SU-DHL-6 (cell line): ENCODE results near the gene ARHGAP22.

ENCODE experiments used
- H2AFZ ChIP-seq: fragments of 200-600 bp; sonication (generic); 2 replicates; pipeline ENCODE4 v1.6.1; 2014; ENCODE audit warnings: low read depth, mild to moderate bottlenecking, moderate library complexity, mixed read lengths, antibody characterized with exemption, low read length; ENCODE audit not compliant: severe bottlenecking
- H3F3A ChIP-seq: fragments of 200-600 bp; shearing (Covaris generic); 2 replicates; pipeline ENCODE4 v1.6.0; 2016; ENCODE audit warnings: antibody characterized with exemption, mild to moderate bottlenecking; ENCODE audit not compliant: insufficient read depth
- H3K27ac ChIP-seq: fragments of 200-600 bp; sonication (generic); 2 replicates; pipeline ENCODE4 v1.5.1; 2016; ENCODE audit warnings: low read depth, mild to moderate bottlenecking, low read length, moderate library complexity, mixed read lengths
- H3K27me3 ChIP-seq: fragments of 200-600 bp; sonication (generic), shearing (Covaris generic); 2 replicates; pipeline ENCODE4 v1.6.0; 2014; ENCODE audit warnings: mild to moderate bottlenecking, low read length
- H3K36me3 ChIP-seq: fragments of 200-600 bp; sonication (generic); 2 replicates; pipeline ENCODE4 v1.6.1; 2014; ENCODE audit warnings: mild to moderate bottlenecking, low read length, mixed read lengths
- H3K4me2 ChIP-seq: fragments of 300-600, 200-600 bp; shearing (Covaris generic), sonication (generic); 2 replicates; pipeline ENCODE4 v1.6.0; 2014; ENCODE audit warnings: low read length, low read depth, mild to moderate bottlenecking; ENCODE audit not compliant: poor library complexity, severe bottlenecking
- H3K4me3 ChIP-seq: fragments of 200-600 bp; sonication (generic); 2 replicates; pipeline ENCODE4 v1.5.1; 2014; ENCODE audit warnings: antibody characterized with exemption, low read length, mild to moderate bottlenecking, mixed read lengths; ENCODE audit not compliant: insufficient read depth, poor library complexity, severe bottlenecking
- H3K79me2 ChIP-seq: fragments of 200-600 bp; sonication (generic); 2 replicates; pipeline ENCODE4 v1.6.1; 2014; ENCODE audit warnings: mild to moderate bottlenecking, low read length, moderate library complexity; ENCODE audit not compliant: insufficient read depth
- H3K9ac ChIP-seq: fragments of 200-600 bp; sonication (generic); 2 replicates; pipeline ENCODE4 v1.7.0; 2014; ENCODE audit warnings: mild to moderate bottlenecking, low read length
- H3K9me2 ChIP-seq: fragments of 200-600 bp; sonication (generic); replicated peaks from 2 replicates; pipeline ENCODE4 v1.6.1; 2014; ENCODE audit warnings: low read length; ENCODE audit not compliant: insufficient read depth
- H3K9me3 ChIP-seq: fragments of 200-600 bp; sonication (generic); 2 replicates; pipeline ENCODE4 v1.6.1; 2014; ENCODE audit warnings: low read length, mixed read lengths; ENCODE audit not compliant: insufficient read depth
- H4K20me1 ChIP-seq: fragments of 200-600 bp; sonication (generic); 2 replicates; pipeline ENCODE4 v1.6.1; 2014; ENCODE audit warnings: low read depth, mild to moderate bottlenecking, antibody characterized with exemption, low read length, moderate library complexity, mixed read lengths
- CTCF ChIP-seq: fragments of 200-600 bp; sonication (generic); IDR thresholded peaks from one replicate; pipeline ENCODE4 v1.5.1; 2017; ENCODE audit warnings: antibody characterized with exemption, mild to moderate bottlenecking, low read length, moderate library complexity; ENCODE audit not compliant: insufficient read depth, poor library complexity, severe bottlenecking
- EZH2phosphoT487 ChIP-seq: fragments of 200-600 bp; sonication (generic), shearing (Covaris generic); conservative IDR thresholded peaks from 2 replicates; pipeline ENCODE4 v1.6.1; 2018; ENCODE audit warnings: mild to moderate bottlenecking, antibody characterized with exemption, low read length, moderate library complexity, mixed read lengths

The ARHGAP22 gene

GRCh38 chr10:48542471-48543181 is 62.2 kb downstream of the ARHGAP22 start:
- no peak overlapping the region for H2AFZ ChIP-seq

GRCh38 chr10:48541144-48541795 is 63.6 kb downstream of the ARHGAP22 start:
- Histone ChIP-seq H3K4me2 (no peak overlapping the region), H3K27me3 (no peaks in the 10 kb centered on the region)

More at GRCh38 chr10:48542471-48543181, 62.2 kb downstream of the ARHGAP22 start:
- no peak overlapping the region for H3K4me2 ChIP-seq
- H3K9ac ChIP-seq = no peak overlapping the region
- no peak overlapping the region for H3K4me3 ChIP-seq
- no peaks in the 10 kb centered on the region for H4K20me1 ChIP-seq
- H3K9me2 ChIP-seq = no peaks in the 10 kb centered on the region
- H3K79me2 ChIP-seq = no peaks in the 10 kb centered on the region
- H3K9me3 ChIP-seq = no peaks in the 10 kb centered on the region
- no peaks in the 10 kb centered on the region for H3K36me3 ChIP-seq
- no peak overlapping the region for H3K27ac ChIP-seq
- no peaks in the 10 kb centered on the region for H3F3A ChIP-seq
- no peak for TF ChIP-seq CTCF
- no peak for TF ChIP-seq EZH2phosphoT487
- H3K27me3 ChIP-seq = no peaks in the 10 kb centered on the region

GRCh38 chr10:48538611-48539010 is 66.3 kb downstream of the ARHGAP22 start:
- H3K79me2 ChIP-seq = no peaks in the 10 kb centered on the region
- H2AFZ ChIP-seq = no peak overlapping the region
- no peaks in the 10 kb centered on the region for H3K9me3 ChIP-seq
- no peaks in the 10 kb centered on the region for H4K20me1 ChIP-seq
- H3K27me3 ChIP-seq = no peaks in the 10 kb centered on the region
- H3K9ac ChIP-seq = no peak overlapping the region
- no peak overlapping the region for H3K4me3 ChIP-seq
- H3K36me3 ChIP-seq = no peaks in the 10 kb centered on the region
- H3K4me2 ChIP-seq = no peak overlapping the region
- H3K27ac ChIP-seq = no peak overlapping the region
- TF ChIP-seq CTCF (no peak), EZH2phosphoT487 (no peak)
- no peaks in the 10 kb centered on the region for H3K9me2 ChIP-seq
- no peaks in the 10 kb centered on the region for H3F3A ChIP-seq

More at GRCh38 chr10:48541144-48541795, 63.6 kb downstream of the ARHGAP22 start:
- Histone ChIP-seq H3K79me2 (no peaks in the 10 kb centered on the region), H3K36me3 (no peaks in the 10 kb centered on the region), H3K9me3 (no peaks in the 10 kb centered on the region), H3K27ac (no peak overlapping the region), H4K20me1 (no peaks in the 10 kb centered on the region), H3F3A (no peaks in the 10 kb centered on the region), H3K9ac (no peak overlapping the region), H3K4me3 (no peak overlapping the region), H2AFZ (no peak overlapping the region), H3K9me2 (no peaks in the 10 kb centered on the region)
- no peak for TF ChIP-seq CTCF
- TF ChIP-seq EZH2phosphoT487 = no peak
